A549 treated with AZD2906 at 1 μM for 4 hours (cell line): ENCODE measurements around the gene IL1R2. TPM values are rescaled to one million over a fixed set of nuclear protein-coding genes. Genes with fewer than 3 reads are reported as not detected.

ENCODE experiments used
- total RNA-seq: library from RNA; stranded (reverse); fragments of 200-300 nt; extraction: Qiagen RNA extraction; gene quantifications from 5 replicates; pipeline ENCODE4 v1.2.3, GENCODE V29; 2022

IL1R2 gene
- 0.53 to 1.5 TPM (median 1.2 TPM) in 5 replicates for total RNA-seq

GRCh38 chr2:101991721-101992145, at the start of gene IL1R2:
Gene IL1R2, plus strand, starts transcription at chr2:101991960. Its CDS starts 16,616 bp downstream, at chr2:102008576.

Other genes with a start within 250 kb of the IL1R2 start
- 40.1 to 55.7 TPM (median 47.1 TPM) in 5 replicates for gene IL1R1, start 150.8 kb downstream of the IL1R2 start, total RNA-seq
- 0.05 TPM in 1 of 5 replicates, not detected in the others for gene IL1RL2, start 195.1 kb downstream of the IL1R2 start, total RNA-seq